NCI-H226 (cell line): ENCODE measurements around the gene RBCK1.
"Not testable (repeated sequence)": the region's sequence is repeated elsewhere in the genome, so short reads cannot be mapped to it uniquely, and the experiment has no call there.

Source experiments
- DNase-seq: peaks from one replicate; pipeline ENCODE4 v3.0.0-alpha.2; 2015

Gene RBCK1

GRCh38 chr20:438571-439469, 30.7 kb downstream of the RBCK1 start:
- DNase-seq, result no peak

GRCh38 chr20:440148-440547, 32.0 kb downstream of the RBCK1 start:
- no peak for DNase-seq

- DNase-seq, result peak; percentile 30
Measured at GRCh38 chr20:440636-441035, 32.5 kb downstream of the RBCK1 start.

GRCh38 chr20:443223-443775, 35.2 kb downstream of the RBCK1 start:
- DNase-seq, result no peak

GRCh38 chr20:444117-444516, 36.0 kb downstream of the RBCK1 start:
- peak; percentile 46 for DNase-seq

GRCh38 chr20:444862-445426, 36.8 kb downstream of the RBCK1 start:
- DNase-seq, result no peak

GRCh38 chr20:445514-446336, 37.6 kb downstream of the RBCK1 start:
- no peak for DNase-seq

- not testable (repeated sequence) for DNase-seq
Measured at GRCh38 chr20:452021-452420, 43.9 kb downstream of the RBCK1 start.

- DNase-seq, result no peak
Measured at GRCh38 chr20:454951-455350, 46.9 kb downstream of the RBCK1 start.

GRCh38 chr20:458776-459175, 50.7 kb downstream of the RBCK1 start:
- DNase-seq, result no peak

GRCh38 chr20:460180-460579, 52.1 kb downstream of the RBCK1 start:
- no peak for DNase-seq

- no peak for DNase-seq
Measured at GRCh38 chr20:460707-461106, 52.6 kb downstream of the RBCK1 start.

- no peak for DNase-seq
Measured at GRCh38 chr20:461254-462198, 53.4 kb downstream of the RBCK1 start.

GRCh38 chr20:462199-462991, 54.3 kb downstream of the RBCK1 start, which contains the start of gene TBC1D20:
Gene TBC1D20 (minus strand): TSS chr20:462533. CDS start chr20:462405, 128 bp downstream.
- peak; percentile 61 for DNase-seq

GRCh38 chr20:467755-468154, 59.7 kb downstream of the RBCK1 start:
- no peak for DNase-seq

- DNase-seq, result no peak
Measured at GRCh38 chr20:469746-470490, 61.8 kb downstream of the RBCK1 start.

- no peak for DNase-seq
Measured at GRCh38 chr20:472137-472846, 64.2 kb downstream of the RBCK1 start.

- DNase-seq, result no peak
Measured at GRCh38 chr20:472889-473292, 64.8 kb downstream of the RBCK1 start.

GRCh38 chr20:474581-474980, 66.5 kb downstream of the RBCK1 start:
- no peak for DNase-seq
